Activated CD8-positive, alpha-beta memory T cell treated with anti-CD3 and anti-CD28 coated beads, Interleukin-2, amount 50 U/mL, for 1 hour (primary cell): ENCODE measurements around the gene SSU72.
"Not testable (repeated sequence)": the region's sequence is repeated elsewhere in the genome, so short reads cannot be mapped to it uniquely, and the experiment has no call there.

Experiments used
- DNase-seq: peaks from one replicate; pipeline ENCODE4 v3.0.0-alpha.2; 2020; ENCODE audit errors: extremely low read depth

Gene SSU72

DNA sequence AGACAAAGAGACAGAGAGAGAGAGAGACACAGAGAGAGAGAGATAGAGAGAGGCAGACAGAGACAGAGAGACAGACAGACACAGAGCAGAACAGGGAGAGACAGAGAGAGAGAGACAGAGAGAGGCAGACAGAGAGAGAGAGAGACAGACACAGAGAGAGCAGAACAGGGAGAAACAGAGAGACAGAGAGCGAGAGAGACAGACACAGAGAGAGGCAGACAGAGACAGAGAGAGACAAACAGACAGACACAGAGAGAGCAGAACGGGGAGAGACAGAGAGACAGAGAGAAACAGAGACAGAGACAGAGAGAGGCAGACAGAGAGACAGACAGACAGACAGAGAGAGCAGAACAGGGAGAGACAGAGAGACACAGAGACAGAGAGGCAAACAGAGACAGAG, 20.7 kb upstream of the SSU72 start:
- not testable (repeated sequence) for DNase-seq

DNA sequence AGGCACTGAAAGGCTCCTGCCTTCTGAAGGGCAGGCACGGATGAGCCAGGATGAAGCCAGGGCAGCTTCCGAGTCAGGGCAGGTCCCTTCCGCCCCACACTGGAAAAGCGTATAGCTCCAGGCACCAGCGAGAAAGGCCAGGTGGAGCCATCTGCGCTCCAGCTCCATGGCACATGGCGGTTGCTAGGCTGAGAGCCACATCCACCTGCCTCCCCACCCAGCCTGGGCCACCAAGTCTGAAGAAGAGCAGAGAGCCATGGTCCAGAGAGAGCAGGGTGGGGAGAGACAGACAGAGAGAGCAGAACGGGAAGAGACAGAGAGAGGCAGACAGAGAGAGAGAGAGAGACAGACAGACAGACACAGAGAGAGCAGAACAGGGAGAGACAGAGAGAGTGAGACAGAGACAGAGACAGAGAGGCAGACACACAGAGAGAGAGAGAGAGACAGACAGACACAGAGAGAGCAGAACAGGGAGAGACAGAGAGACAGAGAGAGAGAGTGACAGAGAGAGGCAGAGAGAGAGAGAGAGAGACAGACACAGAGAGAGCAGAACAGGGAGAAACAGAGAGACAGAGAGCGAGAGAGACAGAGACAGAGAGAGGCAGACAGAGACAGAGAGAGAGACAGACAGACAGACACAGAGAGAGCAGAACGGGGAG, 20.1 kb upstream of the SSU72 start:
- DNase-seq = no peak

GRCh38 chr1:1593834-1594601, 19.4 kb upstream of the SSU72 start:
- no peak for DNase-seq

DNA sequence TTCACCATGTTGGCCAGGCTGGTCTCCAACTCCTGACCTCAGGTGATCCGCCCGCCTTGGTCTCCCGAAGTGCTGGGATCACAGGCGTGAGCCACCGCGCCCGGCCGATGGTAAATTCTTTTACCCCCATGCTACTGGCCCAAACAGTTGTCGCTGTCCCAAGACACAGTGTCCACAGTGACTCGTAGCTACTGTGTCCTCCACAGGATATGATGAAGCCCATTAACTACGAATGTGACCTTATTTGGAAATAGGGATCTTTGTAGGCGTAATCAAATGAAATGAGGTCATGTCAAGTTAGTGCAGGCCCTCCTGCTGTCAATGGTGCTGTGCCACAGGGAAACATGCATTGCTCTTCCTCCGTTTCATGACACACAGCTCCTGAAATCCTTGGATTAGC, 16.8 kb upstream of the SSU72 start:
- no peak for DNase-seq

DNA sequence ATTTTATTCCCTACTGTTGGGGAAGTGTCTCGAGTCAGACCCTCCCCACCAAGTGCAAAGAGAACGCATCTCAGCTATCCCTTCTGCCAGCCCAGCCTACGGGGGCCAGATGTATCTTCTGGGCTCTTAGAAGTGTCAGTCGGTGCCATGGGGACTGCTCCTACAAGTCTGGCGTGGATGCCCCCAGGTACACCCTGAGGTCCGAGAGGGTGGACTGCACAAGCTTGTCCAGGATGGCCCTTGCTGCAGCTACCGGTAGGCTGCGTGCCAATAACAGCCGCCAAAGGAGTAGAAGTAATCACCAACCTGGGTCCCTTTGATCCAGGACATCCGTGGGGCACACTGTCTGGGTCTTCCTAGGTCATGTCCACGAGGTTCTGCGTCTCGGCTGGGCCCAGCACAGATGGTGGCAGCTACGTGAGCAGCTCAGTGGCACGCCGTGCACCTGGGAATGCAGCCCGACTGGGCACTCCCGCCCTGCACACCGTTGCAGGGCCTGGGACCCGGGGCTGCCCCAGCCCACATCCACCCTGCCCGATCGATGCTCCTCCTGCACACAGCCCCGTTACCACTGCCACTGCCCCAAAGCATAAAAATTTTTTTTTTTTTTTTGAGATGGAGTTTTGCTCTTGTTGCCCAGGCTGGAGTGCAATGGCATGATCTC, 8.8 kb upstream of the SSU72 start:
- no peak for DNase-seq

GRCh38 chr1:1582585-1583346, 8.1 kb upstream of the SSU72 start:
- no peak for DNase-seq

DNA sequence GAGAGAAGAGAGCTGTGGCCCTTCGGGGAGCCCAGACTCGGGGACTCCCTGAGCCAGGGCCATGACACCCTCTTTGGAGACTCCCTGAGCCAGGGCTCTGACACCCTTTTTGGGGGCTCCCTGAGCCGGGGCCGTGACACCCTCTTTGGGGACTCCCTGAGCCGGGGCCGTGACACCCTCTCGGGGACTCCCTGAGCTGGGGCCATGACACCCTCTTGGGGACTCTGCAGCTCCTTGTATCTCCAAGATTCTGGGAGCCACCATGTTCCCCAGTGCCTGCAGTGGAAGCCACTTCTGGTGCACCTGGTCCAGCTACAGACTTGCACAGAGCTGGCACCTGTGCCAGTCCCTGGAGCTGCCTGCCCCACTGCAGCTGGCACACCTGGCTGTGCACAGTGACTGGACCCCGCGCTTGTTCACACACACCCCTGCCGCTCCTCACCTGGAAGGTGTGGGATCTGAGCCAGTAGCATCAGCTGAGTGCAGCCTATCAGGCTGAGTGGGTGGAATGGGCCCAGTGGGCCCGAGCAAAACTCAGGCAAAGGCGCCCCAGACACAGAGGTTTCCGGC, 3.8 kb upstream of the SSU72 start:
- DNase-seq = no peak

GRCh38 chr1:1577367-1578011, 2.8 kb upstream of the SSU72 start:
- no peak for DNase-seq

GRCh38 chr1:1573843-1574720, 581 bp downstream of the SSU72 start:
- no peak for DNase-seq

GRCh38 chr1:1569341-1569740, 5.3 kb downstream of the SSU72 start:
- DNase-seq = no peak

DNA sequence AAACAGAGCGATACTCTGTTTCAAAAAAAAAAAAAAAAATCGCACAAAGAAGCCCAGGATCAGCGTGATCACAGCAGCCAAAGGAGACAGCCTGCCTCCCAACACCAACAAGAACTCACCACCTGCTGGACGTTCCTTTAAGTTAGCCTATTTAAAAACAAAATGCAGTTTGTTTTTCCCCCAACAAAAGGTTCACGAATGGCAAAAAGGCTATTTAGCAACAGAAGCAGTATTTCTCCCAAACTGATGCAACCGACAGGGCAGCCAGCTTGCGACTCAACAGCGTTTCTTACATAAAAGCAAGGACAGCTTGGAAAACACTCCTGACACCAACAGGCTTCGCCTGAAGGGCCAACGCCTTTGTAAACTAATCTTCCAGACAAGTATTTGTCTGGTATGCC, 6.8 kb downstream of the SSU72 start:
- no peak for DNase-seq

DNA sequence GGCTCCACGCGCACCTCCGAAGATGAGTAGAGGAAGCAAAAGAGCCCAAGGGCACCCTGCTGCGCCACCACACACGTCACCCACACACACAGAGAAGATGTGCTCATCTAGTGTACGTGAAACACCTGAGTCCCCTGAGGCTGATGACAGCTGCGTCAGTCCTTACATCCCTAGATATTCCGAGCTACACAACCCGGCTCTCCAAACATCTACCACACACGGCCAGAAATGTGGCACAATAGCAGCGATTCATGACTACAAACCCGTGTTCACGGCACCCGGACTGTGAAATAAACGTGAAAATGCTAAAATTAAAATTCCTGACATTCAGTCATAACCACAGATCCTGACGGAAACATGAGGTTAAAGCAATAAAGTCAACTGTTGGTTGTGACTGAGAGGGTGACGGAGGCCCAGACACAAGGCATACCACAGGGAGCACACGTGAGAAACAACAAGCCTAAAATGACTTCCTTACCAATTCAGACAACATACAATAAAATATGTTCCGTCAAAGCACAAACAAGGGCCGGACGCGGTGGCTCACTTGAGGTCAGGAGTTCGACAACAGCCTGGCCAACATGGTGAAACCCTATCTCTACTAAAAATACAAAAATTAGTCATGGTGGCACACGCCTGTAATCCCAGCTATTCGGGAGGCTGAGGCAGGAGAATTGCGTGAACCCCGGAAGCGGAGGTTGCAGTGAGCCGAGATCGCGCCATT, 7.3 kb downstream of the SSU72 start:
- no peak for DNase-seq

- no peak for DNase-seq
Observed at GRCh38 chr1:1565340-1565739, 9.3 kb downstream of the SSU72 start.

- no peak for DNase-seq
Observed at GRCh38 chr1:1564268-1564667, 10.4 kb downstream of the SSU72 start.

DNA sequence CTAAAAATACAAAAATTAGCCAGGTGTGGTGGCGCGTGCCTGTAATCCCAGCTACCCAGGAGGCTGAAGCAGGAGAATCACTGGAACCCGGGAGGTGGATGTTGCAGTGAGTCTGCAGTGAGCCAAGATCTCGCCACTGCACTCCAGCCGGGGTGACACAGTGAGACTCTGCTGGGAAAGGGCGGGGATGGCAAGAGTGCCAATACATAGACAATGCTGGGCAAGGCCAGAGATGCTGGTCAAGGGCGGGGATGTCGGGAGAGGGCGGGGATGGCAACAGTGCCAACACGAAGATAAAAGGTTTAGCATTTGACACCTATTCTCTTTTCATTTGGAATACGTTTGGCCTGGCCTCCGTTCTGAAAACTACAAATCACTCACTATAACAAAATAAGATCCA, 11.0 kb downstream of the SSU72 start:
- DNase-seq = no peak

GRCh38 chr1:1562556-1563195, 12.0 kb downstream of the SSU72 start:
- no peak for DNase-seq

DNA sequence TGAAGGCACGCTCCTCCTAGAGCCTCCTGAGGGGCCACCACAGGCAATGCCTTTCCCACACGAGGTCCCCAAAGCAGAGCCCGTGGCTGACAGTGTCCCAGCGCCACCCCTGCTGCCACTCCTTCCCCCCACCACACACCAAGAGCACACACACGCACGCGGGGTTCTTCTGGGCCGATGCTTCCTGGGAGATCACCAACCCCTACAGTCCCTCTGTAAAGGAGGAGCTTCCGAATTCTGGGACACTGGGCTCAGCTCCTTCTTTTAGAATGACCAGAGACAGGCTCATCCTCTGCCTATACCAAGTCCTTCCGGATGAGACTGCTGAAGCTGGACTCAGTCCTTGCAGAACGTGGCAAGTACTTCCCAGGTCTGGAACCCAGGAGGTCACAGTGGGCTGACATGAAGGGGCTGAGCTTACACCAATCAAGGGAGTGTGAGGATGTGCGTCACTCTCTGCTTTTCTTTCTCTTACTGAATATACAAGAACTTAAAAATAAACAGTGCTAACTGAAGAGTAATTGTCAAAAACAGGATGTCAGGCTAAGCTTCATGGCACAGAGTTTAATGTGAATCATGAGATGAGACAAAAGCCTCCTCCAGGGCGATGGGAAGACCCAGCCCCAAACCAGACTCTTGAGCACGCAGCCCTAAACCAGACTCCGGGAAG, 12.7 kb downstream of the SSU72 start:
- DNase-seq = no peak

DNA sequence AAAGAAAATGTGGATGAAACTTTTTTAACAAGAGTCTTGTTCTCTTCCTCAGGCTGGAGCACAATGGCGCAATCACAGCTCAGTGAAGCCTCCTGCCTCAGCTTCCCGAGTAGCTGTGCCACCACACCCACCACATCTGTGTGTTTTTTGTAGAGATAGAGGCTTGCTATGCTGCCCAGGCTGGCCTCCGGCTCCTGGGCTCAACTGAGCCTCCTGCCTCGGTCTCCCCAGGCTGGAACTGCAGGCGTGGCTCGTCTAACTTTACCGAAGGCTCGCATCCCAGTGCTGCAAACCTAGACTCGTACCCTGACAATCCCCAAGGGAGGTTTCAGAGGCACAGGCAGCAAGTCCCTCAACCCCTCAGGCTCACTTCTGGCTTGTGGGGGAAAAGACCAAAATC, 14.5 kb downstream of the SSU72 start:
- no peak for DNase-seq

DNA sequence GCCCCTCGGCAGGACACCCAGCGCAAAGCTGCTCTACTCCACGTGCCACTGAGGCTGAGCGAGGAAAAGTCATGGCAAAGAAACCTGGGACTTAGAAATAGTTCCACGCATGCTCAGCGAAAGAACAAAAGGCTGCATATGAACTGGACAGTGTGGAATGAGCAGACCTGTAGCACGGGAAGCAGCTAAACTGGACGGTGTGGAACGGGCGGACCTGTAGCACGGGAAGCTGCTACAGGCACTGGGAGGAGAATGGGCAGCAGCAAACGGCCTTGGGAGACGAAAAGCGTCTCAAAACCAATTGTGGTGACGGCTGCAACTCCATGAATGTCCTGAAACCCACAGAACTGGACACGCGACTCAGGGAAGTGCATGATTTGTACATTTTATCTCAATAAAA, 15.6 kb downstream of the SSU72 start:
- DNase-seq = no peak
